ENCODE data around the gene LDLR.
"Not testable (repeated sequence)": the region's sequence is repeated elsewhere in the genome, so short reads cannot be mapped to it uniquely, and the experiment has no call there.

The LDLR gene

DNA sequence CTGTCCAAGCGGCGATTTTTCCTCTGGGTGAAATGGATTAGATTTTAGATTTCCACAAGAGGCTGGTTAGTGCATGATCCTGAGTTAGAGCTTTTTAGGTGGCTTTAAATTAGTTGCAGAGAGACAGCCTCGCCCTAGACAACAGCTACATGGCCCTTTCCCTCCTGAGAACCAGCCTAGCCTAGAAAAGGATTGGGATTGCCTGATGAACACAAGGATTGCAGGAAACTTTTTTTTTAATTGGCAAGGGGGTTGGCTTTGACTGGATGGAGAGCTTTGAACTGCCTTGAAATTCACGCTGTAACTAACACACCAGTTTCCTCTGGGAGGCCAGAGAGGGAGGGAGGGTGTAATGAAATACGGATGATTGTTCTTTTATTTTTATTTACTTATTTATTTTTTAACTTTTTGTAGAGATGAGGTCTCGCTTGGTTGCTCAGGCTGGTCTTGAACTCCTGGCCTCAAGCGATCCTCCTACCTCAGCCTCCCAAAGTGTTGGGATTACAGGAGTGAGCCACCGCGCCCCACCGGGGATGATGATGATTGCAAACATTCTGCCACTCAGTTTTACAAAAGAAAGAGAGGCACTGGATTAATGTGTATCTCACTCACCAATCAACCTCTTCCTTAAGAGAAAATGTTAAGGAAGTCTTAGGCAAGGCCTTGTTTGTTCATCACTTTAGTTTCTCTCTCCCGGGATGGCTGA, 1.9 kb downstream of the LDLR start:
- peaks cover 4% of the 10 kb centered on the region for H3K36me3 Mint-ChIP-seq
- no peaks in the 10 kb centered on the region for H3K27me3 Mint-ChIP-seq
- H3K27ac Mint-ChIP-seq, result peak overlapping the region; percentile 91
- peaks cover 49% of the 10 kb centered on the region for H3K4me1 Mint-ChIP-seq (ENCODE audit: low read depth)
- H3K4me3 Mint-ChIP-seq, result peak overlapping the region; percentile 95
- no peaks in the 10 kb centered on the region for H3K9me3 Mint-ChIP-seq (ENCODE audit: low read depth)

- H3K27me3 Mint-ChIP-seq, result no peaks in the 10 kb centered on the region
- peaks cover 54% of the 10 kb centered on the region for H3K4me1 Mint-ChIP-seq (ENCODE audit: low read depth)
- peak overlapping the region; percentile 91 for H3K27ac Mint-ChIP-seq
- peak overlapping the region; percentile 95 for H3K4me3 Mint-ChIP-seq
- peaks cover 9% of the 10 kb centered on the region for H3K36me3 Mint-ChIP-seq
- H3K9me3 Mint-ChIP-seq (ENCODE audit: low read depth), result no peaks in the 10 kb centered on the region
These were observed 2.5 kb downstream of the LDLR start for GRCh38 chr19:11091703-11092153.

GRCh38 chr19:11092181-11092538, 2.9 kb downstream of the LDLR start:
- no peaks in the 10 kb centered on the region for H3K9me3 Mint-ChIP-seq (ENCODE audit: low read depth)
- H3K4me1 Mint-ChIP-seq (ENCODE audit: low read depth), result peaks cover 55% of the 10 kb centered on the region
- H3K27me3 Mint-ChIP-seq, result no peaks in the 10 kb centered on the region
- H3K27ac Mint-ChIP-seq, result peak overlapping the region; percentile 58
- H3K4me3 Mint-ChIP-seq, result peak overlapping the region; percentile 95
- H3K36me3 Mint-ChIP-seq, result peaks cover 9% of the 10 kb centered on the region

- Mint-ChIP-seq H3K9me3 (ENCODE audit: low read depth) (no peaks in the 10 kb centered on the region), H3K4me1 (ENCODE audit: low read depth) (peaks cover 55% of the 10 kb centered on the region), H3K27ac (no peak overlapping the region), H3K27me3 (no peaks in the 10 kb centered on the region), H3K36me3 (peaks cover 9% of the 10 kb centered on the region), H3K4me3 (peak overlapping the region; percentile 20)
These were observed 4.5 kb downstream of the LDLR start for GRCh38 chr19:11093689-11094238.

DNA sequence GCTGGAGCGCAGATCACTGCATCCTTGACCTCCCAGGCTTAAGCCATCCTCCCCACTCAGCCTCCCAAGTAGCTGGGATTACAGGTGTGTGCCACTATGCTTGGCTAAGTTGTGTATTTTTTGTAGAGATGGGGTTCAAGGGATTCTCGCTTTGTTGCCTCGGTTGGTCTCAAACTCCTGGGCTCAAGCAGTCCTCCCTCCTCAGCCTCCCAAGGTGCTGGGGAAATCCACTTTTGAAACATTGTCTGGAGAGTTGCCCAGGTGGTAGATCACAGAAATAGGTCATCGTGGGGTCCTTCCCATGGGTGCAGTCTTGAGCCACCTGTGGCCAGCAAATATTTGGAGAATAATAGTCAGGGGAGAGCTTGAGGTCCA, 5.2 kb downstream of the LDLR start:
- Mint-ChIP-seq H3K27me3 (no peaks in the 10 kb centered on the region), H3K27ac (peak overlapping the region; percentile 91), H3K4me3 (peak overlapping the region; percentile 83), H3K4me1 (ENCODE audit: low read depth) (peaks cover 52% of the 10 kb centered on the region), H3K9me3 (ENCODE audit: low read depth) (no peaks in the 10 kb centered on the region), H3K36me3 (peaks cover 13% of the 10 kb centered on the region)

- Mint-ChIP-seq H3K36me3 (peaks cover 20% of the 10 kb centered on the region), H3K4me3 (peak overlapping the region; percentile 83), H3K9me3 (ENCODE audit: low read depth) (no peaks in the 10 kb centered on the region), H3K4me1 (ENCODE audit: low read depth) (peaks cover 49% of the 10 kb centered on the region), H3K27me3 (no peaks in the 10 kb centered on the region), H3K27ac (peak overlapping the region; percentile 91)
These were observed 7.1 kb downstream of the LDLR start for GRCh38 chr19:11096210-11096841.

- Mint-ChIP-seq H3K4me1 (ENCODE audit: low read depth) (peaks cover 39% of the 10 kb centered on the region), H3K36me3 (peaks cover 20% of the 10 kb centered on the region)
- not testable (repeated sequence) for H3K27ac Mint-ChIP-seq; H3K27me3 Mint-ChIP-seq; H3K9me3 Mint-ChIP-seq (ENCODE audit: low read depth); H3K4me3 Mint-ChIP-seq
These were observed 8.1 kb downstream of the LDLR start for GRCh38 chr19:11097367-11097766.

DNA sequence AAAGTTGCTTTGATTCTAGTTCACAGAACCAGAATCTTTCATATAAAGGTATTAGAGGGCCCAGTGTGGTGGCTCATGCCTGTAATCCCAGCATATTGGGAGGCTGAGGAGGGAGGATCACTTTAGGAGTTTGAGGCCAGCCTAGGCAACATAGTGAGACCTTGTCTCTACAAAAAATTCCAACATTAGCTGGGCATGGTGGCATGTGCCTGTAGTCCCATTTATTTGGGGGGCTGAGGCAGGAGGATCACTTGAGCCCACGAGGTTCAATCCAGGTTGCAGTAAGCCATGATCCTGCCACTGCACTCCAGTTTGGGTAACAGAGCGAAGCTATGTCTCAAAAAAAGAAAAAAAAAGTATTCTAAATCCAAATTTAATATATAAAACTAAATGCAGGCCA, 9.1 kb downstream of the LDLR start:
- H3K9me3 Mint-ChIP-seq (ENCODE audit: low read depth), result no peaks in the 10 kb centered on the region
- H3K4me3 Mint-ChIP-seq, result no peak overlapping the region
- H3K27me3 Mint-ChIP-seq, result no peaks in the 10 kb centered on the region
- no peak overlapping the region for H3K27ac Mint-ChIP-seq
- H3K36me3 Mint-ChIP-seq, result peaks cover 20% of the 10 kb centered on the region
- H3K4me1 Mint-ChIP-seq (ENCODE audit: low read depth), result peaks cover 33% of the 10 kb centered on the region

GRCh38 chr19:11098861-11099260, 9.6 kb downstream of the LDLR start:
- peaks cover 22% of the 10 kb centered on the region for H3K36me3 Mint-ChIP-seq
- H3K27ac Mint-ChIP-seq, result peak overlapping the region; percentile 41
- no peaks in the 10 kb centered on the region for H3K27me3 Mint-ChIP-seq
- no peaks in the 10 kb centered on the region for H3K9me3 Mint-ChIP-seq (ENCODE audit: low read depth)
- no peak overlapping the region for H3K4me3 Mint-ChIP-seq
- peaks cover 30% of the 10 kb centered on the region for H3K4me1 Mint-ChIP-seq (ENCODE audit: low read depth)

- peaks cover 19% of the 10 kb centered on the region for H3K36me3 Mint-ChIP-seq
- no peaks in the 10 kb centered on the region for H3K9me3 Mint-ChIP-seq (ENCODE audit: low read depth)
- no peak overlapping the region for H3K4me3 Mint-ChIP-seq
- H3K4me1 Mint-ChIP-seq (ENCODE audit: low read depth), result peaks cover 22% of the 10 kb centered on the region
- no peaks in the 10 kb centered on the region for H3K27me3 Mint-ChIP-seq
- no peak overlapping the region for H3K27ac Mint-ChIP-seq
These were observed 10.8 kb downstream of the LDLR start for GRCh38 chr19:11100049-11100448.

GRCh38 chr19:11101057-11101456, 11.8 kb downstream of the LDLR start:
- Mint-ChIP-seq H3K27ac (no peak overlapping the region), H3K36me3 (peaks cover 19% of the 10 kb centered on the region), H3K4me1 (ENCODE audit: low read depth) (peaks cover 14% of the 10 kb centered on the region), H3K9me3 (ENCODE audit: low read depth) (no peaks in the 10 kb centered on the region), H3K4me3 (no peak overlapping the region), H3K27me3 (no peaks in the 10 kb centered on the region)

DNA sequence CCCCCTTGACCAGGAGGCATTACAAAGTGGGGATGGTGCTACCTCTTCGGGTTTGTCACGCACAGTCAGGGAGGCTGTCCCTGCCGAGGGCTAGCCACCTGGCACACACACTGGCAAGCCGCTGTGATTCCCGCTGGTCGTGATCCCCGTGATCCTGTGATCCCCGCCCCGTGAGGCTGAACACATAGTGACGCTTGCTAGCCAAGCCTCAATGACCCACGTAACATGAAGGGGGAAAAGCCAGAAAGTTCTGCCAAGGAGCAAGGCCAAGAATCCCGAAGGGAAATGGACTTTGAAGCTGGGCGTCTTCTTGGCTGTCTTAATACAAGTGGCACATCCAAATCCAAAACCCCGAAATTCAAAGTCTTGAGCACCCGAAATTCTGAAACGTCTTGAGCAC, 13.7 kb downstream of the LDLR start:
- H3K4me1 Mint-ChIP-seq (ENCODE audit: low read depth), result peaks cover 3% of the 10 kb centered on the region
- H3K9me3 Mint-ChIP-seq (ENCODE audit: low read depth), result no peaks in the 10 kb centered on the region
- no peak overlapping the region for H3K4me3 Mint-ChIP-seq
- H3K27ac Mint-ChIP-seq, result no peak overlapping the region
- H3K36me3 Mint-ChIP-seq, result peaks cover 13% of the 10 kb centered on the region
- H3K27me3 Mint-ChIP-seq, result no peaks in the 10 kb centered on the region

GRCh38 chr19:11103667-11104066, 14.4 kb downstream of the LDLR start:
- not testable (repeated sequence) for H3K4me1 Mint-ChIP-seq (ENCODE audit: low read depth); H3K27ac Mint-ChIP-seq; H3K9me3 Mint-ChIP-seq (ENCODE audit: low read depth); H3K4me3 Mint-ChIP-seq; H3K27me3 Mint-ChIP-seq
- H3K36me3 Mint-ChIP-seq, result peaks cover 13% of the 10 kb centered on the region

GRCh38 chr19:11105014-11105636, 15.9 kb downstream of the LDLR start:
- Mint-ChIP-seq H3K27me3 (no peaks in the 10 kb centered on the region), H3K4me3 (no peak overlapping the region), H3K36me3 (peaks cover 5% of the 10 kb centered on the region), H3K9me3 (ENCODE audit: low read depth) (no peaks in the 10 kb centered on the region), H3K4me1 (ENCODE audit: low read depth) (no peaks in the 10 kb centered on the region), H3K27ac (no peak overlapping the region)

DNA sequence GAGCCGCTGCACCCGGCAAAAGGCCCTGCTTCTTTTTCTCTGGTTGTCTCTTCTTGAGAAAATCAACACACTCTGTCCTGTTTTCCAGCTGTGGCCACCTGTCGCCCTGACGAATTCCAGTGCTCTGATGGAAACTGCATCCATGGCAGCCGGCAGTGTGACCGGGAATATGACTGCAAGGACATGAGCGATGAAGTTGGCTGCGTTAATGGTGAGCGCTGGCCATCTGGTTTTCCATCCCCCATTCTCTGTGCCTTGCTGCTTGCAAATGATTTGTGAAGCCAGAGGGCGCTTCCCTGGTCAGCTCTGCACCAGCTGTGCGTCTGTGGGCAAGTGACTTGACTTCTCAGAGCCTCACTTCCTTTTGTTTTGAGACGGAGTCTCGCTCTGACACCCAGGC, 17.2 kb downstream of the LDLR start:
- H3K36me3 Mint-ChIP-seq, result peaks cover 2% of the 10 kb centered on the region

More for the DNA sequence above, 17.2 kb downstream of the LDLR start:
- no peaks in the 10 kb centered on the region for H3K9me3 Mint-ChIP-seq (ENCODE audit: low read depth)
- H3K4me3 Mint-ChIP-seq, result no peak overlapping the region
- H3K27me3 Mint-ChIP-seq, result no peaks in the 10 kb centered on the region
- no peaks in the 10 kb centered on the region for H3K4me1 Mint-ChIP-seq (ENCODE audit: low read depth)
- no peak overlapping the region for H3K27ac Mint-ChIP-seq
